ENCODE data around the gene BNIP5. TPM values are rescaled to one million over a fixed set of nuclear protein-coding genes. Genes with fewer than 3 reads are reported as not detected.
A peak's percentile ranks its signal among the peaks of the same experiment; 100 is the strongest.

The BNIP5 gene
- total RNA-seq, 2 donors from 2014 or later, result not detected

DNA sequence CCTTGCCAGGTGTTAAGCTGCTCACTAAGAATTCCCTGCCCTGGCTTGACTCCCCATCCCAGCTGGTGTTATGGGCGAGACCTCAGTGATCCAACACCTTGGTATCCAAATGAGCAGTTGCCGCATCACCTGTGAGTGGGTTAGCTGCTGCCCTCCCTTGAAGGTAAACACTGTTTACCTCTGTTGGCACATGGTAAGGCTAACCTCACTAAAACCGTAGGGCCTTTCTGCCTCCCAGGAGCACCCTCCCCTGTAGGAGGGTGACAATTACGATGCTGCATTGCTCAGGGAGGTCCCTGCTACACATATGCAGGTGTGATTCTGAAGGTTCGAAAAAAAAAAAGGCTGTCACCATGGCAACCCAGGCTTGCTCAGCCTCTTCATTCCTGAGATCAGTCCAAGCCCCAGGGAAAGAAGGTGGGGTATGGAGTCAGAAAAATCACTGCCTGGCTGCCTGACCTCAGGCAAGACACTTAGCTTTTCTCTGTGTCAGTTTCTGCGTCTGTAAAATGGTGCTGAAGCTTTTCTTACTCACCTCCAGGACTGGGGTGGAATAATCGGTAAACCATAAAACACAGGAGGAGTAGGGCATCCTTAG is 47.3 kb downstream of the BNIP5 start:
- 80 to 83% methylated on average over 6 to 7 of the region's 7 CpGs for WGBS, 2 experiments (ENCODE audit: insufficient coverage in 1 of 2, insufficient read length in 1 of 2)
- peak; percentile 84 for DNase-seq
- peak overlapping the region; percentile 17 for H3K27ac Mint-ChIP-seq
- no peaks in the 10 kb centered on the region for H3K9me3 Mint-ChIP-seq
- TF ChIP-seq, protein P1, sequence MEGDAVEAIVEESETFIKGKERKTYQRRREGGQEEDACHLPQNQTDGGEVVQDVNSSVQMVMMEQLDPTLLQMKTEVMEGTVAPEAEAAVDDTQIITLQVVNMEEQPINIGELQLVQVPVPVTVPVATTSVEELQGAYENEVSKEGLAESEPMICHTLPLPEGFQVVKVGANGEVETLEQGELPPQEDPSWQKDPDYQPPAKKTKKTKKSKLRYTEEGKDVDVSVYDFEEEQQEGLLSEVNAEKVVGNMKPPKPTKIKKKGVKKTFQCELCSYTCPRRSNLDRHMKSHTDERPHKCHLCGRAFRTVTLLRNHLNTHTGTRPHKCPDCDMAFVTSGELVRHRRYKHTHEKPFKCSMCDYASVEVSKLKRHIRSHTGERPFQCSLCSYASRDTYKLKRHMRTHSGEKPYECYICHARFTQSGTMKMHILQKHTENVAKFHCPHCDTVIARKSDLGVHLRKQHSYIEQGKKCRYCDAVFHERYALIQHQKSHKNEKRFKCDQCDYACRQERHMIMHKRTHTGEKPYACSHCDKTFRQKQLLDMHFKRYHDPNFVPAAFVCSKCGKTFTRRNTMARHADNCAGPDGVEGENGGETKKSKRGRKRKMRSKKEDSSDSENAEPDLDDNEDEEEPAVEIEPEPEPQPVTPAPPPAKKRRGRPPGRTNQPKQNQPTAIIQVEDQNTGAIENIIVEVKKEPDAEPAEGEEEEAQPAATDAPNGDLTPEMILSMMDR (conservative IDR thresholded peaks at IDR 0.05), result no peak
- Histone ChIP-seq H3K27ac (ENCODE audit: low read depth, low read length) (no peak overlapping the region), H3K4me3 (ENCODE audit: low read length) (no peak overlapping the region), H3K27me3 (ENCODE audit: control insufficient read depth, insufficient read depth, low read length, poor library complexity, severe bottlenecking) (no peaks in the 10 kb centered on the region), H3K4me1 (ENCODE audit: control insufficient read depth, insufficient read depth, low read length) (peaks cover 23% of the 10 kb centered on the region), H3K9me3 (ENCODE audit: control insufficient read depth, low read length) (no peaks in the 10 kb centered on the region), H3K9ac (ENCODE audit: extremely low read depth, low read length, poor library complexity, severe bottlenecking) (no peak overlapping the region), H3K36me3 (ENCODE audit: control insufficient read depth, insufficient read depth, low read length) (no peaks in the 10 kb centered on the region)
- H3K36me3 Mint-ChIP-seq (ENCODE audit: low read depth), result no peaks in the 10 kb centered on the region
- H3K4me1 Mint-ChIP-seq, result peaks cover 24% of the 10 kb centered on the region
- no peak overlapping the region for H3K4me3 Mint-ChIP-seq
- H3K27me3 Mint-ChIP-seq (ENCODE audit: insufficient read depth), result peaks cover 1% of the 10 kb centered on the region

DNA sequence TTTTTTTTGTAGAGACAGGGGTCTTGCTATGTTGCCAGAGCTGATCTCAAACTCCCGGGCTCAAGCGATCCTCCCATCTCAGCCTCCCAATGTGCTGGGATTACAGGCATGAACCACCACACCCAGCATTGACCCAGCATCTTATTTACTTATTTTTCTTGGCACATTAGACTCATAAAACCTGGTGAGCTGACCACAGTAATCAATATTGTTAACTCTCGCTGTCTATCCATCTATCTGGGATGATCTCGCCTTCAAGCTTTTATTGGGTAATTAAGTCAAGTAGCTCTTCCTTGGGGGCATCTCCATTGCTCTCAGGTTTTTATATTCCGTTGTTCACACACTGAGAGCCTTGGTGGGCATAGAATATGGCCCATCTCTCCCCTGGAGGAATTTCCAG is 49.8 kb downstream of the BNIP5 start:
- DNase-seq, result no peak
- no peaks in the 10 kb centered on the region for H3K36me3 ChIP-seq (ENCODE audit: control insufficient read depth, insufficient read depth, low read length)
- no peak overlapping the region for H3K27ac ChIP-seq (ENCODE audit: low read depth, low read length)
- Mint-ChIP-seq H3K9me3 (no peaks in the 10 kb centered on the region), H3K4me1 (peaks cover 24% of the 10 kb centered on the region), H3K36me3 (ENCODE audit: low read depth) (no peaks in the 10 kb centered on the region), H3K27me3 (ENCODE audit: insufficient read depth) (peaks cover 6% of the 10 kb centered on the region), H3K4me3 (no peak overlapping the region), H3K27ac (no peak overlapping the region)
- no peak overlapping the region for H3K4me3 ChIP-seq (ENCODE audit: low read length)
- no peak overlapping the region for H3K9ac ChIP-seq (ENCODE audit: extremely low read depth, low read length, poor library complexity, severe bottlenecking)
- TF ChIP-seq, protein P1 (conservative IDR thresholded peaks at IDR 0.05), result no peak
- H3K4me1 ChIP-seq (ENCODE audit: control insufficient read depth, insufficient read depth, low read length), result peaks cover 23% of the 10 kb centered on the region
- H3K27me3 ChIP-seq (ENCODE audit: control insufficient read depth, insufficient read depth, low read length, poor library complexity, severe bottlenecking), result no peaks in the 10 kb centered on the region
- WGBS, 2 experiments (ENCODE audit: insufficient coverage in 1 of 2, insufficient read length in 1 of 2), result 83 to 88% methylated on average over 4 to 5 of the region's 5 CpGs
- no peaks in the 10 kb centered on the region for H3K9me3 ChIP-seq (ENCODE audit: control insufficient read depth, low read length)

DNA sequence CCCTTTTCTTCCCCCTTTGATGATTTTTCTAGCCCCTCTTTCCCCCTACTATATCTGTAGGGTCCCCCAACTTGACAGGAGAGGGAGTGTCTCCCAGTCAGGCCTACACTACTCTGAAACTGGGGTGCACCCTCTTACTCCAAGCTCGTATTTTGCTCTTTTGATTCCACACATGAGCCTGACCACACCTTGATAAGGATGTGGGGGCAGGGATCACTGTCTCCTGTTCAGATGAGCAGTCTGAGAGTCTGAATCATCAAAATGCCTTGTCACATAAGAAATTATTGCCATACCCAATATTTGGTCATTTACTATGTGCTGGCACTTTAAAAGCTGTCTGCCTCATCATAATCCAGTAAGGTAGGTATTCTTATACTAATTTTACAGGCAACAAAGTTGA is 50.9 kb downstream of the BNIP5 start:
- no peaks in the 10 kb centered on the region for H3K9me3 ChIP-seq (ENCODE audit: control insufficient read depth, low read length)
- WGBS, 2 experiments (ENCODE audit: insufficient coverage in 1 of 2, insufficient read length in 1 of 2), result 90% methylated on average over 1 of the region's 1 CpG; no CpG with 5 or more reads in 1 of the 2 experiments
- H3K9me3 Mint-ChIP-seq, result no peaks in the 10 kb centered on the region
- no peak overlapping the region for H3K9ac ChIP-seq (ENCODE audit: extremely low read depth, low read length, poor library complexity, severe bottlenecking)
- H3K4me1 Mint-ChIP-seq, result peaks cover 22% of the 10 kb centered on the region
- H3K27me3 Mint-ChIP-seq (ENCODE audit: insufficient read depth), result peaks cover 6% of the 10 kb centered on the region
- H3K4me3 ChIP-seq (ENCODE audit: low read length), result no peak overlapping the region
- no peak overlapping the region for H3K4me3 Mint-ChIP-seq
- no peak overlapping the region for H3K27ac ChIP-seq (ENCODE audit: low read depth, low read length)
- no peaks in the 10 kb centered on the region for H3K36me3 Mint-ChIP-seq (ENCODE audit: low read depth)
- no peaks in the 10 kb centered on the region for H3K27me3 ChIP-seq (ENCODE audit: control insufficient read depth, insufficient read depth, low read length, poor library complexity, severe bottlenecking)
- no peaks in the 10 kb centered on the region for H3K36me3 ChIP-seq (ENCODE audit: control insufficient read depth, insufficient read depth, low read length)
- no peak overlapping the region for H3K27ac Mint-ChIP-seq
- H3K4me1 ChIP-seq (ENCODE audit: control insufficient read depth, insufficient read depth, low read length), result peaks cover 23% of the 10 kb centered on the region
- no peak for DNase-seq
- TF ChIP-seq, protein P1 (conservative IDR thresholded peaks at IDR 0.05), result no peak

Data from endodermal cell (in vitro differentiated cells).